Activated naive CD8-positive, alpha-beta T cell treated with anti-CD3 and anti-CD28 coated beads, Interleukin-2, amount 50 U/mL, for 16 hours (primary cell): ENCODE data around the gene XXYLT1.

Experiments
- DNase-seq: peaks from one replicate; pipeline ENCODE4 v3.0.0-alpha.2; 2020; ENCODE audit warnings: low read depth, low spot score

Gene XXYLT1

DNA sequence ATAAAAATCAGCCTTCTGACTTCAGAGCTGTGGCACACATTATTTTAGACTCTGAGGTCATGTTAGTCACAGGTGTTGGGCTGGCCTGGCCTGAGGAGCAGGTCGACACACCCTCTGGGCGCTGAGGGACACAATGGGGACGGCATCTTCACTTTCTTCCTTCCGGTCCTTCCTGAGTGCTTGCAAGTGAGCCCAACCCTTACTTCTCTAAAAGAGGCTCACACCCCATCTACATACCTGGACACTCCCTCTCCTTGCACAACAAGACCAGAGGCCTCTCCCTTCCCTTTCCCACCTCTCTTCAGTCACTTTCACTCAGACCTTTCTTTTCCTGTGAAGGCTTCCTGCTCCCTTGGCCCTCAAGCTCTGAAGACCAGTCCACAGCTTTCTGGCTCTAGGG lies 85.4 kb downstream of the XXYLT1 start:
- DNase-seq: no peak

DNA sequence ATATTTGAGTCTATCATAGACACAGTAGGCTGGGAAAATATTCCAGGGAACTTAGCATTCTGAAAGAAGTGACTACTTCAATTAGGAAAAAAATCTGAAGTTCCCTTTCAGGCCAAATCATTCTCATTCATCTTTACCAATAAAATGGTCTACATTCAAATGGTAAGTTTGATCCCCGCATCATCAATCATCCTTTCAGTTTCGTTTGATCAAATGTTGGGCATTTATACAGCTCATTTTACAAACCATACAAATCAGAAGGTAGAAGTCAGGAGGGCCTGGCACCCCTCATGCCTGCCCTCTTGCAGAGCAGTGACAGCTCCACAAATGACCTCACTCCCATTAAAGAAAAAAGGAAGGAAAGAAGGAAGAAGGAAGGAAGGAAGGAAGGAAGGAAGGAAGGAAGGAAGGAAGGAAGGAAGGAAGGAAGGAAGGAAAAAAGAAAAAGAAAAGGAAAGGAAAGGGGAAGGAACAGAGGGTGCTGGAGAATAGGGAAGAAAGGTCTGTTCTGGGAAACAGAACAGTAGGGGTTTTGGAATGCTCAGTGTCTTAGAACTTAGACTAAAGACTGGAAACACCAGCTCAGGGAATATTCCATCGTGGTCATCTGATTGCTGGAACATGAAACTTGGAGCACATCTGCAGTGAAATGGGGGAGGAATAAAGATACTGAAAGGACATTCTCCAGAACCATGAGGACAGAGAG lies 86.1 kb downstream of the XXYLT1 start:
- no peak for DNase-seq

DNA sequence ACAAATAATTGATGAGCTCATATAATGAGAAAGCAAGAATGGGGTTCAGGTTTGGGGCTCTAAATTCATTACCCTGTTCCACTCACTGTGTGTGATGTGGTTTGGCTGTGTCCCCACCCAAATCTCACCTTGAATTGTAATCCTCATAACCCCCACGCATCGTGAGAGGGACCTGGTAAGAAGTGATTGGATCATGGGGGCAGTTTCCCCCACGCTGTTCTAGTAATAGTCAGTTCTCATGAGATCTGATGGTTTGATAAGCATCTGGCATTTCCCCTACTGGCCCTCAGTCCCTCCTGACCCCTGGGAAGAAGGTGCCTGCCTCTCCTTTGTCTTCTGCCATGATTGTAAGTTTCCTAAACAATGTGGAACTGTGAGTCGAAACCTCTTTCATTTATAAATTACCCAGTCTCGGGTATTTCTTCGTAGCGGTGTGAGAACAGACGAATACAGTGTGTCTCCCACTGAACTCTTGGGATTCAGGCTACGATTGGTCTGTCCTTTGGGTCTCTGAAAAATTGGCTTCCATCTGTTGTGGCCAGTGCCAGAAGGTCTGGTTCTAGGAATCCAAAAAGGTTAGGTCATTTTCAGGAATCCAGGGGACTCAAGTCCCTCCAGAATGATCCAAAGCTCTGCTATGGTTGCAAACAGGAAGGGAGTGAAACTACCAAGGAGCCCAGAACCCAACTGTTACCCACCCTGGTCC lies 87.7 kb downstream of the XXYLT1 start:
- DNase-seq: no peak

DNA sequence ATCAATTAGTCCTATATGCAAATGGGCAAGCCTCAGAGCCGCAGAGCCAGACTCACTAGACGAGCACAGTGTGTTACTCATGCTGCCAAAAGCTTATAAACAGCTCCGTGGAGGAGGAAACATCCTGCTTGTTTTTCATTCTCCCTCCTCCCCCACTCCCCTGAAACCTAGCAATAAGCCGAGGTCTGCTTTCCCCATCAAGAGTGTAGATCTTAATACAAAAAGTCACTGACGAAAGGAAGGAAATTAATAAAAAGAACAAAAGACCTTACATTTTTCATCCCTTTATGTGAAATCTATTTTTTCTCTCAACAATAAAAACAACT lies 88.5 kb downstream of the XXYLT1 start:
- no peak for DNase-seq

DNA sequence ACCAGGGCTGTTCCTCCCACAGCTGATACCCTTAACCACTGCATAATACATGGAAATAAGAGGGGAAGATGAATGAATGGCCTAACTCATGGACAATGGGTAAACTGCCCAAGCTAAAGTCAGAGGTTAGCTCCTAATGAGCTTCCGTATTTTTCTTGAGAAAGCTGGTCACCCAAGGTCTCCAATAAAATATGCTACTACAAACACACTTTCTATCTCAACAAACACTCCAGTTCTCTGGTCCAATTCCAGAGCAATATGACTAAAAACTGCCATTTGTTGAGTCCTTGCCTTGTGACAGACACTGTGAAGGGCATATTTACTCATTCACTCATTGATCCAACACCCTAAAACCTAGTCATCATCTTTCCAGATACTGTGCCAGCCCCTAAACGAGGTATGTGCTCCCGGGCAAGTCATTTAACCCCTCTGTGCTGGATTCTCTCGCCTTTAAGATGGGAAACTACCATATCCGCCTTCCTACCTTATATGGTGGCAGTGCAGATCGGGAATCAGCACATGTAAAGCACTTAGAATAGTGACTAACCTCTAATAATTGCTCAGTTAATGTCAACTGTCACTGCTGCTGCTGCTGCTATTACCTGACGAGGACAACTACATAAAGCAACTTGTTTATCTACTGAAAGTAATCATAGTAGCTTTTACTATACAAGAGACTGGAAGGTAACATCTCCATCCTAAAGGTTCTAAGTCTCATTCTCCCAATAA lies 89.1 kb downstream of the XXYLT1 start:
- DNase-seq: no peak

DNA sequence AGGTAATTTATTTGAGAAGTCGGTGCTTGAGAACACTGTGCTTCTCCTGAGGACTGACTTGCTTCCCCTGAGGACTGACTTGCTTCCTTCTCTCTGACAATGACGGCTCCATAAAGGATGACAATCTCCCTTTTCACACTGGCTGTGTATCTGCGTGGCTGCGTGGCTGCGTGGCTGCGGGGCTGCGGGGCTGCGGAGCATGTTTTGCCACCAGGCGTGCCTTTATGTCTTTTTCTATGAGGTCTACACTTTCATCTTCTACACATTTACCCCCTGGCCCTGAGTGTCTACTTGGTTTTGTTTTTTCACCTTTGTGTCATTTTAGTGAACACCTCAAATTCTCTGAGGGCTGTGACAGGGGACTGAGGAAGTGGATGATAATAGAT lies 89.9 kb downstream of the XXYLT1 start:
- no peak for DNase-seq

DNA sequence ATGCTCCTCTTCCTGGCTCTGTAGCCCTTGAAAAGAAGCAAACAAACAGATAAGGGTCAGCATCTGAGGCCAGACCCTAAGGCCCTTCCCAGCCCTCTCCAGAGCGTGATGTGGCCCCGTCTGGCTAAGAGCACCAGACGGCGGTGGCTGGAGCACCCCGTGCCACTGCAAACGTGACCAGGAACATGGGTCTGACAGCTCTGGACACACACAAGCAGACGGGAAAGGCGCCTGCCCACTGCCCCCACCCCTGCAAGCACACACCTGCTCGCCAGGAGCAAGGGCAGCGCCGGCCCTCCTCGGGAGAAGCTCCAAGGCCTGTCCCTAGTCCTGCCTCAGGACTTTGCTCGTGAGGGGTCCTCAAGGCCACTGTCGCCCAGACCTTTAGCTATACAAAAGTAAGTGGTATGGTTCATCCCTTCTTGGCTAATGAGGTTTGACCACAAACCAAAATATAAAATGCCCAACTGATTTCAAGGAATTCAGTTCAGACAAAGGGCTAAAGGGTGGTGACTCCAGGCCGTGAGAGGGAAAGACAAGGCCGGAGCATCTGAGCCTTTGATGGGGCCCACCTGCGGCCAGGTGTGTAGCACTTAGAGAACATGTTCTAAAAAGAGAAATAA lies 90.4 kb downstream of the XXYLT1 start:
- DNase-seq: no peak

DNA sequence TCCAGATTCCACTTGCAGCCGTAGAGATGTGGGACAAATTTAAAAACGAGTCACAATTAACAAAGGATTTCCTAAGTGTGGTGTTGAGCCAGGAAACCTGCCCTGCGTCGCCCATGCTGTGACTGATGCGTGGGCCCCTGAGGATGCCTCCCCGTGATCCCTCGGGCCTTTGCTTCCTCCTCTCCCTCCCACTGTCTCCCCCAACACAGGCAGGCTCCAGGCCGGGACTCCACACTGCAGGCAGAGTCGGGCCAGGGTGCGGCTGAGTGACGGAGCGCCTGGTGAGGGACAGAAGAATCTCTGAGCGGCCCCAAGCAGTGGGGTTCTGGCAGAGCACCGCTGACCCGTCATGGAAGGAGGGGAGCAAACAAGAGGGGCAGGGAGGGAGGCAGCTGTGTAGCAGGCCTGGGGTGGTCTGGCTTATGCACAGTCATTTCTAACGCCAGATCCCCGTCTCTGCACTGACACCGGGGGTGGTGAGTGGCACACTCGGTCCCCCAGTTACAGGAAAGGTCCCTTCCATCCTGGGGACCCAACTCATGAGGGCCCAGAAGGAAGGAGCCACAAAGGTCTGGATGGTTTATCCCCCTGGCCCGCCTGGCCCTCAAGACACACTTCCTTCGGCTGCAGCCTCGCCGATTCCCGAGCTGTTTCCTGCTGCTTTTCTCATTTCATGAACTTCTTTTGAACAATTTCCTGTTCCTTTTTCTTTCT lies 91.0 kb downstream of the XXYLT1 start:
- DNase-seq: no peak

DNA sequence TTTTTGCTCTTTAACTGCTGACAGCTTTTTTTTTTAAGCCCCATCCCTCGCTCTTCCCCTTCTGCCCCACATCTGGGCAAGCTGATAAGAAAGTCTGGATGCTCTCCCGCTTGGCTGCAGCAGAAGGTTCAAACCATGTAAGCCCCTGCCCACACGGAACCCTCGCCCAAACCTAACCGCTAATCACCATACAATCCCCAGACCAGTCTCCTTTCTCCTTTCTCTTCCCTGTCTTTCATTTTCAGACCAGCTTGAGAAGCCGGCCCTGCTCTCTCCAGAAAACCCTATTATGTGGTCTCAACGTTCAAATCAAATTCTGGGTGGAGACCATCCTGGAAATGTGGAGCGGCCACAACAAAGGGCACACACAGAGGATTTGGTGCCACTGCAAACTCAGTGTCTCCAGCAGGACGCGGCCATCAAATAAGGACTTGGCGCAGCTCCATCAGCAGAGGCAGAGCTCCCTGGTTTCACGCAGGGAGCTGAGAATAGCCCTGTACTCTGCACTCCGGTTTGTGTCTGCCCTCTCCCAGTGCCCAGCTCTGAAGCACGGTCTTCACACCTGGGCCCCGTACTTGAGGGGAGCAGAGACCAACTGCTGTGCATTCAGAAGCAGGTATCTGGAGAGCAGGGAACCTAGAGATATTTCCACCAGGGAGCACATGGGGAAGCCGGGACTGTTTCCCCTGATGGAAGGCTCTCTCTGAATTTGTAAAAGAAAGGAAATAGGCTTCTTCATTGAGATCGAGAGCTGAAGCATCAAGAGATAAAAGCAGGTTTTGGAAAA lies 92.6 kb downstream of the XXYLT1 start:
- no peak for DNase-seq

DNA sequence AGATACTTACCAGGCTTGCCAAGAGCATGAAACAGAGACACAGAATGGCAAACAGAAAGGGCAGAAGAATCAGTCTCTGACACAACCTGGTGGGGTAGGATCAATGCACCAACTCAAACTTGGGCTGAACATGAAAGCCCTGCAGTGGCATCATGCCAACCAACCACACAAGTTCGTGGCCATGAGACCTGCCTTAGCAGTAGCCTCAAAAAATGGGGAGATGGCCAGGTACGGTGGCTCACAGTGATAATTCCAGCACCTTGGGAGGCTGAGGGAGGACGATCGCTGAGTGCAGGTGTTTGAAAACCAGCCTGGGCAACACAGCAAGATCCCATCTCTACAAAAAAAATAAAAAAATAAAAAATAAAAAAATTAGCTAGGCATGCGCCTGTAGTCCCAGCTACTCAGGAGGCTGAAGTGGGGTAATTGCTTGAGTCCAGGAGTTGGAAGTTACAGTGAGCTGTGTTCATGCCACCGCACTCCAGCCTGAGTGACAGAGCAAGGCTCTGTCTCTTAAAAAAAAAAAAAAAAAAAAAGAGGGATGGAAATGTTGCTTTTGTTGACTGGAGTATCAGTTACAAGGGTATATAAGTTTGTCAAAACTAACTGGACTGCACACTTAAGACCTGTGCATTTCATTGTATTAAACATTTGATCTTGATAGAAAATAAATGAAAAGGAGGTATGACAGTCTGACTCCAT lies 93.4 kb downstream of the XXYLT1 start:
- DNase-seq: no peak

DNA sequence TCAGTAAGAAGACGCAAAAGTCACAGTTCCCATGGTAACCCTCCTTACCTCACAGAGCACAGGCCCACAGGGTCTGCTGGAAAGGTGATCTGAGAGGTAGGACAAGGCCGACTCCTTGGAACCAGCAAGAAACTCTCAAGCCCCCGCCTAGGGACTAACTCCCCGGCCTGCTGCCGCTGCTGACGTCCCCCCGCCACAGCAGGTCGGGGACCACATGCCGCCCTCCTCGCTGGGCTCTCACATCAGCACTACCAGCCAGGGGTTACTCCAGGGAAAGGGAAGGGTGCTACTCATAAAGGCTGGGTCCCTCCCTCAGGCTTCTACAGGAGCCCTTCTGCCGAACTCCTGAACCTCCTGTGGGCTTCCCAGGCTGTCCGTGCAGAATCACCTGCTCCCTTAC lies 94.2 kb downstream of the XXYLT1 start:
- DNase-seq: no peak

DNA sequence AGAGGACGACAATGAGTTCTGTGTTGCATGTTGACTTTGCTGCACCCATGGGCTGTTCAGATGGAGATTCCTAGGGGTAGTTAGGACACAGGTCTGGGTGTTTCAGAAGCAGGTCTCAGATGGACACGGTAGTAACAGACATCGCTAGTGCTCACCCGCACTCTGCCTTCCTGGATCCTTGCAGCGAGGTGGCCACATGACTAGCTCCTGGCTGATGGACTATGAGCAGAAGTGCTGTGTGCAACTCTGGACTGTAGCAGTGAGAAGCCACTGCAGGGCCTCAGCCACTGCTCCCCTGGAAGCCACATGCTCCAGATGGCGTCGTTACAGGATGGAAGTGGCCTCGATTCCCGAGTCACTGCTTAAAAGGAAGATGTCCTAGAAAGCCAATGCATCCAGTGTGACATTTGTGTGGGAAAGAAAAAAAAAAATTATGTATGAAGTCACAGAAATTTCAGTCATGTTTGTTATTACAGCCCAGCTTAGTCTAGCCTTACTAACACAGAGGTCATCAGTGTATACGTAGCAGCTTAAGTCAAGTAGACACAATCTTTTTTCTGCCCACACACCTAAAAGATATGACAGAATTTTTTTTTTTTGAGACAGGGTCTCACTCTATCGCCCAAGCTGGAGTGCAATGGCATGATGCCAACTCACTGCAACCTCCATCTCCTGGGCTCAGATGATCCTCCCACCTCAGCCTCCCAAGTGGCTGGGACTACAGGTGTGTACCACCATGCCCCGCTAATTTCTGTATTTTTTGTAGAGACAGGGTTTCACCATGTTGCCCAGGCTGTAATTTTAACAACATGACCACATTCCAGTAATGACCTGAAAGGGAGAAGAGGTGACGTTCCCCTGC lies 95.3 kb downstream of the XXYLT1 start:
- DNase-seq: no peak

DNA sequence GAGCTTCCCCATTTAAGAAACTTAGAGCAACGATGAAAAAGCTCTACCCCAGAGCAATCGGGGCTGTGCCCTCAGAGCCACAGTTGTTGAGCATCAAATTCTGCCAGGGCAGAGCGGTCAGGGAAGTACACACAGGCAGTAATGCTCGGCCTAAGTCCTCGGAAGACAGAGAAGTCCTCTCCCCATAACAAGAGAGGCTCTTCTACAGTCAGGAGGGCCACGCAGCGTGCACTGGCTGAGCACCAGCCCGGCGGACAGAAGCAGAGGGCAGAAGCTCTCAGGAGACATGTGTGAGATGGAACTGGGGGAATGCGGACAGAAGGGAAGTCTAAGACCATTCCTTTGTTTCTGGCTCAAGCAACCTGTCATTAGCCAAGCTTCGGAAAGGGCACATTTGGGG lies 95.9 kb downstream of the XXYLT1 start:
- no peak for DNase-seq

DNA sequence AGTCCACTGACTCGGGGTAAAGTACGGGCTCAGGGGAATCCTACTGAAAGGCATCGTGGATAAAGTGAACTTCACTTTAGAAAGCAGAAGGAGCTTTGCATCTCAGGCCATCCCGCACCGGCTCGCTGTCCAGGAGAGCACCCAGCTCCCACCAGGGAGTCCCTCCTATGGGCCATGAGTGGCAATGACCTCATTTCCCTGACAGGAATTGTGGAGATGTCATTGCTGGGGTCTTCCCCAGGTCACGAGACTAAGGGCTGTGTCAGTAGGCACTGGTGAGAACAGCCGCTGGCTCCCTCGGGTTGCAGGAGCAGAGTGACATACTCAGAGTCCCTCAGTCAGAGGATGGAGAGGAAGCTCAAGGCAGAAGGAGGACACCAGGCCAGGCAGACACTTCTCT lies 97.3 kb downstream of the XXYLT1 start:
- no peak for DNase-seq

DNA sequence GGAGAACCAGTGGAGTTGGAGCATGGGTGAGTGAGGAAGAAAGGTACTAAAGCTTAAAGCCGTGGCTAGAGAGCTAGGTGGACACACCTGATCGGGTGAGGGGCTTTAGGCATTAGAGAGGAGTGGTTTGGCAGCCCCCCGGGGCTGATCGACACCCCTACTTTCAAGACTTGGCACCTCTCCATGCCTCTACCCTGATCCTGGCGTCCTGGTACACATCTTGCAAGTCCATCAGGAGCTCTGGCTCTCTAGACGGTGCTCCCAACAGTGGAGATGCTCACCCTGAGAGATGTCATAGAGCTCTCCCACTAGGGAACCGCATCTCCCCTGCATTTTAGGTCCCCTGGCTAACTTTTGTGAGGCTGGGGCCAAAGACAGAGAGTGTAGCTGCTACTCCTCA lies 98.1 kb downstream of the XXYLT1 start:
- DNase-seq: no peak

DNA sequence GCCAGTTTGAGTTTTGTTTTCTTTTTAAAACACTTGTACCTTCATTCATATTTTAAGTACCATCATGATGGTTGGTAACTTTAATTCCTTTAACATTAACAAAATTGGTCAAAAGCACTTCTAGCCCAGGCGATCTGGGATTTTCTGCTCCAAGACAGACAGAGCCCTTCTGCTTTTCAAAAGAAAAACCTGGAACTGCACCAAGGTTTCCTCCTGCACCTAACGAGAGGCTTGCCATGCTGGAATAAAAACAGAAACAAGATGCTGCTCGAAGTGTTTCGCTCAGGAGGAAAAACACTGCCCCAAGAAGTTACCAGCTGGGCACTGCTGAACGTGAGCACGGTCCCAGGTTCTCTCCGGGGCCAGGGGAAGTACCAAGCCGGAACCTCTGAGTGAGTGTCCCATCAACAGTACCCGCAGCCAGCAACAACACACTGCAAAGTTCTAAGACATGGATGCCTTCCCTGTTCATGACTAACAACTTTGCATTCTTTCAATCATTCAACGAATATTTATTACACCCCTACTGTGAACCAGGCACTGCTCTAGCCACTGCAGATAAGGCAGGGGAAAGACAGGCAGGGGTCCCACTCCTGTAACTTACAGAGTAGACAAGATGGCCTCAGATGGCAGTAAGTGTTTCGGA lies 98.8 kb downstream of the XXYLT1 start:
- no peak for DNase-seq

DNA sequence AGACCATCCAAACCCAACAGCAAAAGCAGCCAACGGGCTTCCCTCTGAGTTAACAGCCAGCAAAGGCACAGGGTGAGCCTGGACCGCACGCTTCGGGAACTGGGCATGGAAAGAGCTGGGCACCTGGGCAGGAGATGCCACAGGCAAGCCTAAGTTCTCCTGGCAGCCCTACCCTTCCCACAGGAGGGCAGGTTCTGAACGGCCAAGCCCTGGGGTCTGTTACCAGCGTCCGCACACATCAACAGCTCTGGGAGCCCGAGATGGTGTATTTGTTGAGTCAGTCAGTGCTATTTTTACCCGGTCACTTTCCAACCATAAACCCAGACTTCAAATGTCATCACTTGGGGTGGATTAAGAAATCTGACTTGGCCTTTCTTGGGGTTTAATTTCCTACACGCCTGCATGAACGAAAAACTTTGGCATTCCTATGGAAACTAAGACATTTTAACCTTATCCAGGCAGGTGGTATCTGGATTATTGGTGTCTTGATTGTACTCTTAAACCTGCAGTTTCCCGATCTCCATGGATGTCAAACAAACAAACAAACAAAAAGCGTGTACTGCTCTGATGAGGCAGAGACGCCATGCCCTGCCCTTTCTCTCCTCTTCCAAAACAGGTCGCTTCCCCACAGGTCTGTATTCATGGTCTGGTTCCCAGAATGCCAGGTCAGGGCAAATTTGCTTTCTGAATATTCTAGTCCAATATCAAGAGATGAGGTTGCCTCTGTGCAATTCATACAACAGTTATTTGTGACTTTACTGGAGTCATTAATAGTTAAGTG lies 99.7 kb downstream of the XXYLT1 start:
- no peak for DNase-seq

DNA sequence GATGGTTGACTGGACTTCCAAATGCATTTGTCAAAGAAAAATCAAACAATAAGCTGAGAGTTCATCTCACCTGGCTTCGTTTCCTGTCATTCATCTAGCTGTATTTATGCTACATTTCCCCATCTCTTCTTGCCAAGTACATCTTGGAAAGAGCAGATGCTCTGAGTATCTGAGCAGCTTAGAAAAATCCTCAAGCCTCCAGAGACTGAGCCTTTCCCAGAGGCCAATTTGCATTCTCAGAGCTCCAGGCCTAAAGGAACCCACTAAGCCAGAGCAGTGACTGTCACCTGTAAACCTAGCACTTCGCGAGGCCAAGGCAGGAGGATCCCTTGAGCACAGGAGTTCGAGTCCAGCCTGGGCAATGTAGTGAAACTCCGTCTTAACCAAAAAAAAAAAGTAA lies 100.5 kb downstream of the XXYLT1 start:
- DNase-seq: no peak
